HG02840 (cell line): ENCODE results near the gene EXD3.

Experiments used
- ATAC-seq: cut with Tn5 transposase; IDR thresholded peaks from one replicate; pipeline ENCODE4 v1.9.1; 2021; ENCODE audit warnings: mild to moderate bottlenecking, moderate library complexity, moderate number of reproducible peaks; ENCODE audit not compliant: unreplicated experiment, low FRiP score

The EXD3 gene

DNA sequence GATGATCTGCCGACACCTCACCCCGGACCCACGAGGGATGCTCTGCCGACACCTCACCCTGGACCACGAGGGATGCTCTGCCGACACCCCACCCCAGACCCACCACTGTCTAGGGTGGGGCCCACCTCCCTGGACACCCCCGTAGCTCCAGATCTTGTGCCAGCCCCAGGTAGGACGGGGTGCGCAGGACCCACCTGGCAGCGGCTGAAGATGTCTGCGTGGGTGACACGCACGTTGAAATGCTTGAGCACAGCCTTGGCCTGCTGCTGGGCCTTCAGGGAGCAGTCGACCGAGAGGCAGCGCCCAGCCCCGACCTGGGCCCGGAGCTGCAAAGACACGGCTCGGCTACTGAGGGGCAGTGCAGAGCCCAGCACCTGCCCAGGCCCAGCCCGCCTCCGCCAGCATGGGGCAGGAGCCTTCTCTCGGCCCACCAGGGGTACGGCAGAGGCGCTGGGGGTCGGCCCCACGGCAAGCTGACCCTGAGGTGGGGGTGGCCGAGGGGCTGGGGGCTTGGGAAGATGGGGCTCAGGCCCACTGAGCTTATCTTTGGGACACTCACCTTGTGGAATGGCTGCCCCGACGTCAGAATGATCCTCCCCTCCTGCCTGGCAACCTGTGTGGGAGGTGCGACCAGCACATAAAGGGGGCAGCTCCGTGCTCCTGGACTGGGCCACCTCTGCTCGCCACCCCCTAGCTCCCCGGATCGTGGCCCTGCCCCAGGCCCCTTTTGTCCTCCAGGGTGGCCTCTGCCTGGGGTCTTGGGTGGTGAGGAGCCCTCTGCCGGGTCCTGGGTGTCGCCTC is 99.2 kb downstream of the EXD3 start:
- ATAC-seq = no peak

GRCh38 chr9:137321726-137322361 is 101.1 kb downstream of the EXD3 start:
- no peak for ATAC-seq

GRCh38 chr9:137320555-137321384 is 102.2 kb downstream of the EXD3 start:
- ATAC-seq = no peak

DNA sequence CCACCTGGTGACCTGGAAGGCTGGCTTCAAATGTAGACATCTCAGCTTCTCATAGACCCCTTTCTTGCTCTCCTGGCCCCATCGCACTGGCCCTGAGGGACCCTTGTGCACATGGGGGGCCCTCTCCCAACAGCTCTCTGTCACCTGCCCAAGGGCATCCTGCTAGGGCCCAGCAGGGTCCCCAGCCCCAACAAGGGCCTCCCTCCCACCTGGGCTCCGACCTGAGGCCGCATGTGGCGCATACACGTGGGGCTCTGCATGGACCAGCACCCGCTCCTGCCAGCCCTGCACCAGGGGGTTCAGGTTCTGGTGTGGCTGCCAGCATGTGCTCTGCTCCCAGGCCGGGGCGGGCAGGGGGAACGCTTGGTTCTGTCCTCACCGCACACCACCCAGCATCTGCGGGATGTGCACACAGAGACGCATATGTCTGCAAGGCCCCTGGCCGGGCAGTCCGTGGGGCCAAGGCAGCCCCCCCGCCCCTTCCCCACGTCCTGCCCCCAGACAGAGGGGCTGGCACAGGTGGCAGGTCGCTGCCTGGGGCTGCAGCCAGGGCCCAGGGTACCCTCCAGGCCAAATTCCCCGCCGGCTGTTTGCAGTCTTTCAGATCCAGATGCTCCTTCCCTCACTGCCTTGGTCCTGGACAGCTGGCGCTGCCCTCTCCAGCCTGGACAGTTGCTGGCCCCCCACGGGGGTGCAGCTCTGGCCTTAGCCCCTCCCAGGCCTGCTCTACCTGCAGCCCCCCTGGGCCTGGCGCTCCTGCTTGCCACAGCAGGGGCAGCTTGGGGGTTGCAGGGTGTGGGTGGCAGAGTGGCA is 103.0 kb downstream of the EXD3 start:
- no peak for ATAC-seq

GRCh38 chr9:137319011-137319738 is 103.8 kb downstream of the EXD3 start:
- no peak for ATAC-seq

GRCh38 chr9:137318602-137319001 is 104.4 kb downstream of the EXD3 start:
- ATAC-seq = no peak

GRCh38 chr9:137317718-137318511 is 105.0 kb downstream of the EXD3 start:
- ATAC-seq = no peak

DNA sequence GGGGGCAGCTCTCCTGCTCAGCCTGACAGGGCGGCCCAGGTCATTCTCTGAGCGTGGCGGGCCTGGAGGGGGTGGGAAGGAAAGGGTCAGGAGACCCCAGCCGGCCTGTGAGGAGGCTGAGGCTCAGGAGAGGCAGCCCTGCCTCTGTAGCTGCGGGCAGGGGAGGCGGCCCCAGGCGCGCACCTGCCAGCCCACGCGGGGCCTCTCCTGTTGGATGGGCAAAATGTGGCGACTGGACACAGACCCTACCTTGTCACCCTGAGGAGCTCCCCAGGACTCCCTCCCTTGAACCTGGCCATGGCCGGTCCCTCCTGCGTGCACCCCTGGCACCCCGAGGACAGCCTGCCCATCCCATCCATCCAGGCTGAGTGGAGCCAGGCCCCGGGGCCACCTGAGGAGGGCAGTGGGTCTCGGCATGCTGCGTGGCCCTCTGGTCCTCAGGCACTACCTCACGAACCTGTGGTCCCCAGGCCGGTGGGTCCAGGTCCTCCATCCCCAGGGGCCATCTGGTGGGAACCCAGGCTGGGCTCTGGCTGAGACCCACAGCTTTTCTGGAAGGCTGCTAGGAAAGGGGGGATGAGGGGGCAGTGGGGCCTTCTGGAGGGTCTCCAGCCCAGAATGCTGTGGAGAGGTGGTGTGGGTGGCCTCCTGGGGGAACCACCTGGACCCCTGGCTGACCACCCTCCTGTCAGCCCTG is 105.8 kb downstream of the EXD3 start:
- ATAC-seq = no peak

GRCh38 chr9:137316012-137316981 is 106.7 kb downstream of the EXD3 start:
- ATAC-seq = no peak

GRCh38 chr9:137315581-137316011 is 107.4 kb downstream of the EXD3 start:
- no peak for ATAC-seq

- no peak for ATAC-seq
These were observed 108.1 kb downstream of the EXD3 start for GRCh38 chr9:137314561-137315560.

- ATAC-seq = no peak
These were observed 108.9 kb downstream of the EXD3 start for GRCh38 chr9:137313956-137314560.

- ATAC-seq = no peak
These were observed 109.5 kb downstream of the EXD3 start for GRCh38 chr9:137313326-137313936.

DNA sequence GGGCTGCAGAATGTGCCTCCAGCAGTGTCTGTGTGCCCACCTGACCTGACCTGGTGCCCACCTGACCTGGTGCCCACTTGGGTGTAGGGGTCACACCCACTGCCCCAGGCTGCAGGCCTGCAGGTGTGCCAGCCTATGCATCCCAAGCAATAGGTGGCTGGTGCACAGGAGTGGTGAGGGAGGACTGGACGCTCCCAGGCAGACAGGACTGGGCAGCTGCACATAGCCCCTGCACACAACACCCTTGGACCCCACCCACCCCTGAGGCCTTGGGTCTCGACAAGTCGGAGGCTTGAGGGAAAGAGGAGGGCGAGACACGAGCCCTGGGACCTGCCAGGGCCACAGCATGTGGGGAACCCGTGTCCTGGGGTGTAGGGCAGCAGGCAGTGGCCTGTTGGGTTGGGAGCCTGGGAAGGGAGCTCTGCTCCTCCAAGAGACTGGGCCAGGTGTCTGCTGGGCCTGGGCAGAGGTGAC is 110.1 kb downstream of the EXD3 start:
- no peak for ATAC-seq
